GM20431 (cell line): ENCODE data around the gene ADCY3.

Experiments used
- in situ Hi-C: fragments of 300-500 bp; cut with MseI, MboI; formaldehyde crosslinking; loops from one replicate; pipeline ENCODE4 v1.15.0; 2020; ENCODE audit warnings: low sequenced_read_pairs; ENCODE audit not compliant: unreplicated experiment

Gene ADCY3

GRCh38 chr2:24791452-24791851, 128.6 kb downstream of the ADCY3 start:
- in situ Hi-C loops = no loop called here

GRCh38 chr2:24788816-24789215, 131.2 kb downstream of the ADCY3 start:
- in situ Hi-C loops = no loop called here

GRCh38 chr2:24787532-24787931, 132.5 kb downstream of the ADCY3 start:
- in situ Hi-C loops = no loop called here

GRCh38 chr2:24785671-24786321, 134.2 kb downstream of the ADCY3 start:
- in situ Hi-C loops = no loop called here

DNA sequence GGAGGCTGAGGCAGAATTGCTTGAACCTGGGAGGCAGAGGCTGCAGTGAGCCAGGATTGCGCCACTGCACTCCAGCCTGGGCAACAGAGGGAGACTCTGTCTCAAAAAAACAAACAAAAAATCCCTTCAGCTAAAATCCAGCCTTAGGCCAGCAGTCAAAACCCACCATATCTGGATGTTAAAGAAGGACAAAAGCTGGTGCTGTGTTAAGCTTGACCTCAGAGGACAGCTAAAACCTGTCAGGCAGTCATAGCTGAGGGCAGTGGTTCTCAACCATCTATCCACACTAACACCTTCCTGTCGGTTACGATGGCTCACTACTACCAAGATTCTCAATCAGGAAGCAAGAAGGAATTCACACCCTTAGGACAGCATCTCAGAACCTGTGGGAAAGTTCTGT, 136.4 kb downstream of the ADCY3 start:
- in situ Hi-C loops = no loop called here

DNA sequence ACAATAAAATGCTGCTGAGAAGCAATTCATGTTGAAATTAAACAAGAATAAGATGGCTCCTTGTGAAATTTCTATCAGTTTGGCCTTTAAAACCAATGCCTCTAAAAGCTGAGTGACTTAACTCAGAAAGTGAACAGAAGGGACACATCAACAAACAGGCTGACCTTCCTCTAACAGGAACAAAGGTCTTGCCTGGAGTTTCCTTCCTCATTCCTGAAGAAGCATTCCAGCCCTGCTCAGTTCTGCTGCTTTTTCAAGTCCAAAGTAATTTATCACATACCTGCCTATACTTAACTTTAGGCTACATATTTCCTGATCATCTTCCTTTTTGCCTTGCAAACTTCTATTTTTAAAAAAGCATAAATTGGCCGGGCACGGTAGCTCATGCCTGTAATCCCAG, 140.9 kb downstream of the ADCY3 start:
- in situ Hi-C loops = no loop called here

DNA sequence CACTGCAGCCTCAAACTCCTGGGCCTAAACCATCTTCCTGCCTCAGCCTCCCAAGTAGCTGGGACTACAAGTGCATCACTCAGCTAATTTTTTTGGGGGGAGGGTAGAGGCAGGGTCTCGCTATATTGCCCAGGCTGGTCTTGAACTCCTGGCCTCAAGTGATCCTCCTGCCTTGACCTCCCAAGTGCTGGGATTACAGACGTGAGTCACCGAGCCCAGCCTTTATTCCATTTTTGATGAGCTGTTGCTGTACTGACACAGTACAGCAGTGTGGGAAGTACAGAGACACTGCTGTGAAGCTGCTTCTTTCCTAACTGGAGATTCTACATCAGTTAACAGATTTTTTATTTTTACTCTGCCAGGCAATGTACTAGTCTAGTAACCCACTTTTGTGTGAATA, 145.7 kb downstream of the ADCY3 start:
- in situ Hi-C loops = no loop called here

DNA sequence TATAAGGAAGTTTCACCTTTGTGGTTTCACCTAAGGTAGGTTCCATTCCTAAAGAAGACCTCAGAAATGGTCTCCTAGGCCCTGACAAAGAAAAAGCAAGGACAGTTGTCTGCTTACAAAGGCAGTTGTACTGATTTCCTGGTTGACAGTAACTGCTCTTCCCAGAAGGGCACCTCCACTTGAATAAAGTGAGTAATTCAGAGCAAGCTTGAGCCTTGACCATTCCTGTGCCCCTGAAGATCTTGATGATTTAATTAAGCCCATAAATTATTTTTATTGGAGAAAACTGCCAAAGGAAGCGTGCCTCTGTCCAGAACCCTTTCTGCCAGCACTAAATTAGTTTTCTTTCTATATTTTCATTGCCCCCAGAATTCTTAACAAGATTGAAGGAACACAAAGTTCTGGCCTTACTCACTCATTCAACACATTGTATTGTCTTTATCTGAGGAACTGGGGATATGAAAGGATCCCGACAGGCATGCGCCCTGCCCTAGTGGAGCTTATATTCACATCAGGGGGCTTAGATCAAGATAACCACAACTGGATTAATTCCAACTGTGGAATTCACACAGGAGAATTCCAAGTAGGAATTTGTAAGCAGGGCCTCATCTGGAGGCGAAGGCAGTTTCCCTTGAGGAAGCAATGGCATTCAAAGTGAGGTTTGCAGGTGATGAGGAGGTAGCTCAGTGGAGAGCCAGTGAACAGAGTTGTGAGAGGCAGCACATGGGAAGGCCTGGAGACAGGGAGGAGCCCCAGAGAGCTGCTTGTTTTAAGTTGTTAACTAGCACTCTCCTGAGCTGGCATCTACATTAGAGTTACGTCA, 148.1 kb downstream of the ADCY3 start:
- in situ Hi-C loops = no loop called here

GRCh38 chr2:24771061-24771460, 149.0 kb downstream of the ADCY3 start:
- in situ Hi-C loops = no loop called here
